GM19468 (cell line): ENCODE data around the gene GNPDA1.
"Not testable (repeated sequence)": the region's sequence is repeated elsewhere in the genome, so short reads cannot be mapped to it uniquely, and the experiment has no call there.

Experiments
- ATAC-seq: cut with Tn5 transposase; IDR thresholded peaks from one replicate; pipeline ENCODE4 v1.9.1; 2021; ENCODE audit warnings: mild to moderate bottlenecking, moderate library complexity, moderate number of reproducible peaks; ENCODE audit not compliant: unreplicated experiment; ENCODE audit errors: extremely low read depth

The GNPDA1 gene

DNA sequence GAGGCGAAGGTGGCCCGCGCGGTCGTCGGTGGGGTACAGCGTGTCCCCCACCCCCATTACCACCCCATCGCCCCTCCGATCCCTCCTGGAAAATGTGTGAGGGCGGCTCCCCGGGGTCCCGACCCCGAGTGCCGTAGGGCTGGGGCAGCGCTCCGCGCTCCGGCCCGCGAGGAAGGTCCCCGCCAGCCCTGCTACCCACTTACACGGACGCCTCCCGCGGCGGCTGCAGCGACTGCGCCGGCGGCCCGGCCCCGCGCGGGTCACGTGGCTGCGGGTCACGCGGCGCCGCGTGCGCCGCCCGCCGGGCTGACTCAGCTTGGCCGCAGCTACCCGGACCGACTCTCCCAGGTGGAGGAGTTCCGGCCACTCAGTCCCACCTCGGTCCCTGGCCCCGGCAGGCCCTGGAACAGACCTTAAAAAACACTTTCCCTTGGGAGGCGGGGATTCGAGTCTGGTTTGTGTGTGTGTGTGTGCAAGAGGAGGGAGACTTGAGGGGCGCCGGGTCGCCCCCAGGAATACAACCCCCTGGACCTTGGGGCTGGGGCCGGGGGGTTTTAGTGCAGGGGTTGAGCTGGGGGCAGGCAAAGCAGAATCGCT lies at the start of gene GNPDA1:
Gene GNPDA1, minus strand, starts transcription at position 236 of the 597 bp plus-strand sequence. CDS start 992 bp downstream, outside the sequence.
- peak; percentile 50 for ATAC-seq

DNA sequence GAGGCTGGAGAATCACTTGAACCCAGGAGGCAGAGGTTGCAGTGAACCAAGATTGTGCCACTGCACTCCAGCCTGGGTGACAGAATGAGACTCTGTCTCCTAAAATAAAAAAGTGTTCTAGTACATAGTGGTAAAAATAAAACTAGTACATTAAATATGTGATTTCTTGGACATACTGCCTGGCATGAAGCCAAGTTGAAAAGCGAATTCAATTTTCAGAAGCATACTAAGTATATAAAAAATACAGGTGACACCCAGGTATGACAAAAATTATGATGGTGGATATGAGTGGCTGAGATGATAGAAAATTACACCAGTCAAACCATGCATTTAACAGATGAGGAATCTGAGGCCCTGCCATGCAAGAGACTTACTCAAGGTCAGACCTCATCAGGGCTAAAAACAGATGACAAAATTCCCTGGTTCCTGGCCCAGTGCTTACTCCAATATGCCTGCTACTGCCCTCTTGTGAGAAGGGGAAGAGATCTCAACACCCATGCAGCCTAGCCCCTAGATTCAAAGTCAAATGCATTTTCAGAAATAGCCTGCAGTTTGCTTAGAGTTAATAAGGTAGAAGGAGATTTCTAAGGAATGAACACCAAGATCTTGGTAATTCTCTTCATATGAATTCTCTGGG lies 46.6 kb upstream of the GNPDA1 start:
- ATAC-seq: no peak

DNA sequence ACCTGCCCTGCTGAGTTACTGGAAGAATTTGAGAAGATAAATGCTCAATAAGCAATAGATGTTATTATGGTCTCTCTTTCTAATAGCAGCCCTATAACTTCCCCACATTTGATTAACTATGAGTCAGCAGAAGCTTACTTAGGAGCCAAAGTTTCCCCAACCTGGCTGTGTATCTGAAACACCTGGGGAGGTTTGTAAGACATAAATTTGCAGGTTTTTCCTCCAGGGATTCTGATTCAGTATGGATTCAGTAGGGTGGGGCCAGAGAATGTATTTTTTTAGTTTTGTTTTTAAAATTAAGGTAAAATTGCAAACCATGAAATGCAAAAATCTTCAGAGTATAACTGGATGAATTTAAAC lies 44.9 kb upstream of the GNPDA1 start:
- no peak for ATAC-seq

DNA sequence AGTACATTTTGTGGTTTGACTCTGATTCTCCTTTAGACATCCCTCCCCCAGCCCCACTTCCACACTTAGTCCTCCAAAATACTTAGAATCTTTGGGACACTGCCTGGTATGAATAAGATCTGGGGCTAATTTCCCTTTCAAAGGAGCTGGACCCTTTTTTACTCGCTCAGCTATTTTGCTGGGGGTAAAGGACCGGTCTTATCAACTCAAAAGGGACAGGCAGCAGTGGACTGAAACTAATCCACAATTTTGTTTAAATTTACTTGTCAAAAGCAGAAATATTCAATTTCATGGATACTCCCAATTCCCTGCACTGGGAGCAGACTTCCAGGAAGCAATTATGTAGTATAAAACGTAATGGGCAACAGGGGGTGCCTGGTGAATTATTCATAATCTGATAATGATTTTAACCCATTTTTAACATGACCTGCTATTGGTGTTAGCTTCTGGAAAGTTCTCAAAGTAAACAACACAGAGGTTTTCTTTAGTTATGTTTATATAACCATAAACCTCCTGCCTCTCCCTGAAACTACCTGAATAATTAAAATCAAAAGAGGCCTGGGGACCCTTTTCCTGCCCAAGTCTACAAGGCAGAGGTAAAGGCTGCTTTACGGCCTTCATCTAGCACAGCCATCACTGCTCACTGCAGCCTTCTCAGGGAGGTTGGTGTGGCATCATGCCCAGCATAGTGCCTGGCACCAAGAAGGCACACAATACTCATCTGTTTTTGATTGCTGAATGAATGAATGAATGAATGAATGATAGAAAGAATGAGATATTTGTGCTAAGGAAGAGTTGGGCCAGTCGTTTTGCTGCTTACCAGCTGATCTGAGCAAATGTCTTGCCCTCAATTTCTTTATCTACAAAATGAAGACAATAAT lies 44.2 kb upstream of the GNPDA1 start:
- no peak for ATAC-seq

DNA sequence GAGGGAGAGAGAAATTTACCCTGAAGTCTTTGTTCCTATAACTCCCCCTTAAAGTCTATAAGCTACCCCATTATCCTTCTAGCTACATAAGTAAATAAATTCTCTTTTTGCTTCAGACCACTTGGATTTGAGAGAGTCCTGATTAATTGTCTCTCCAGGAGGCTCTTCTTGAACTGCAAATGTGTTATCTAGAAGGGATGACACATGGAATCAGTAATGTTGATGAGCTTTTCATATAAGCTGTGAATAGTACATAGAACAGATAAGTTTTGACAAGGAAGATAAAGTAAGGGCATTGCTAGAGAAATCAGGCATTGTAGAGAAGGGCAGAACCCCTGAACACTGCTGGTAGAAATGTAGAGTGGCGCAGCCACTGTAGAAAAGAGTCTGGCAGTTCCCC lies 42.5 kb upstream of the GNPDA1 start:
- no peak for ATAC-seq

DNA sequence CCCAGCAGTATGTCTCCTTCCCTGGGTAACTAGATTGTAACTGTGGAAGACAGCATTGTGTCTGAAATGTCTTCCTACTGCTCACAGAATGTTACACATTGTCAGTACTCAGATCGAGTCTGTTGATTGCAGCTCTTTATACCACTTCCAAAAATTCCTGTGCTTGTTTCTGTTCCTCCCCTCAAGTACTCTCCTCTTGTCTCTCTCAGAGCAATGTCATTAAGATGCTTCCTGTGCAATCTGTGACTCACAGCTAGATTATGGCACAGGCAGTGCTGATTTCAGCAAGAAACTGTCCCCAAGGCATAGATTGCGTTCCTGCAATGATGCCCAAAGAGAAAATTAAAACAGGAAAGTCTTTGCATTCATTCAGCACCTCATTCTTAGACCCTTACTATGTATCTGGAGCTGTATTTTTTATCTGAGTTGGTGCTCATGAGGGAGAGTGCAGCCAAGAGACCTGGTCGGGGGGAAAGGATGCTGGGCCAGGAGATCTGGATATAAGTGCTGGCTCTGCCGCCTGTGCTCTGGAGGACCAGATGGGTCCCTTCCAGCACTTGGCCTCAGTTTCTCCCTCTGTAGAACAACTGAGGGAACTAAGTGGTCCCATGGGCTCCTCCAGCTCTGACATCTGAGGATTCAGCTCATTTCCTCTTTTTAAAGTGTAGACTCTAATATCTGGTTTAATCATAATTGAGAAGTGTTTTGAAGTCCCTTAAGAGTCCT lies 40.8 kb upstream of the GNPDA1 start:
- no peak for ATAC-seq

DNA sequence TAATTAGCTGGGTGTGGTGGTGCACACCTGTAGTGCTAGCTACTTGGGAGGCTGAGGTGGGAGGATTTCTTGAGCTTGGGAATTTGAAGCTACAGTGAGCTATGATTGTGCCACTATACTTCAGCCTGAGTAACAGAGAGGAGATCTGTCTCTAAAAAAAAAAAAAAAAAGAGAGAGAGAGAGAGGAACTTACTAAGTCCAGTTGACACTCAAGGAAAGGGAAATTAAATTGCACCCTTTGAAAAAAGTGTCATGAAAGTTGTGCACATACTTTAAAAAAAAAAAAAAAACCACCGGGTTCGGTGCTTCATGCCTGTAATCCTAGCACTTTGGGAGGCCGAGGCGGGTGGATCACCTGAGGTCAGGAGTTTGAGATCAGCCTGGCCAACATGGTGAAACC lies 39.2 kb upstream of the GNPDA1 start:
- ATAC-seq: not testable (repeated sequence)

DNA sequence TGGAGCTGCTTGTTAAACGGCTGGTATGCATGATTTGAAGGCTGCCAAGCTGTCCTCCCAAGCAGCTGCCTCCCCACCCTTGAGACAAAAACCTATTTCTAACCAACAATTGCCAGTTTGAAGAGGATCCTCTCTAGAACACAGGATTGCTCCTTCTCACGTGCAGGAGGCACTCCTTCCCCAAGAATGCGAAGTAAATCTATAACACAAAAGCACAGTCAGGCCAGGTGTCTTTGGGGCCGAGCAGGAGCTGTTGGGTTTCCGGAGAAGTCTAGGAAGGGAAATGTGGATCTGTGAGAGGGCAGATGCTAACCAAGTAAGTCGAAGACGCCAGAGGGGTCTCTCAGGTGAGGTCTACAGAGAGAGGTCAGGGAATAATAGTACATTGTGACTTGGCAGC lies 35.4 kb upstream of the GNPDA1 start:
- ATAC-seq: no peak

DNA sequence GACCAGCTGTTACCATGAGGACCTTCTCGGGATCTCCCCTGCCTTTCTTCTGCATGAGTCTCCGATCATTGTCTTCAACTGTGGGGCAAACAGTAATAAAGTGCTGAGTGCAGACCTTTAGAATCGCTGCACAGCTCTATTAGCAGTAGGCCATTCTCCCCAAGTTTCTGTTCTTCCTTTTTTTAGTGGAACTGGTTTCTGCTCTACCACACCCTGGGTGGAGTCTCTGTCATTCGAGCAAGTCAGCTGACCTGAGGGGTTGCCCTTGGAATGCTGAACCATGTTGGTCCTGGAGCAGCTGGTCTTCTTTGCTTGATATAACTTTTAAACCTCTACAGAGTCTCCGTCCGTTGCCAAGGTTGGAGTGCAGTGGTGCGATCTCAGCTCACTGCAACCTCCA lies 33.4 kb upstream of the GNPDA1 start:
- no peak for ATAC-seq

DNA sequence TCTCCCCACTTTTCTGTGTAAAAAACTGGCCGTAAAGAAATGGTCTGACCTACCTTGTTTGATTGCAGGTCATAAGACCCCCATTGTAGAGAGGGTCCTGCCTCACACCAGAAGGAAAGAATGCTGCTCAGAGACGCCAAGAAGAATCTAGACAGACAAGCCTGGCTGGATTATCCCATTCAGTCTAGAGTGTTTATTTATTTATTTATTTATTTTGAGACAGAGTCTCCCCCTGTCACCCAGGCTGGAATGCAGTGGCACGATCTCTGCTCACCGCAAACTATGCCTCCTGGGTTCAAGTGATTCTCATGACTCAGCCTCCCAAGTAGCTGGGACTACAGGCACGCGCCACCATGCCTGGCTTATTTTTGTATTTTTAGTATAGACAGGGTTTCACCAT lies 28.1 kb upstream of the GNPDA1 start:
- not testable (repeated sequence) for ATAC-seq

DNA sequence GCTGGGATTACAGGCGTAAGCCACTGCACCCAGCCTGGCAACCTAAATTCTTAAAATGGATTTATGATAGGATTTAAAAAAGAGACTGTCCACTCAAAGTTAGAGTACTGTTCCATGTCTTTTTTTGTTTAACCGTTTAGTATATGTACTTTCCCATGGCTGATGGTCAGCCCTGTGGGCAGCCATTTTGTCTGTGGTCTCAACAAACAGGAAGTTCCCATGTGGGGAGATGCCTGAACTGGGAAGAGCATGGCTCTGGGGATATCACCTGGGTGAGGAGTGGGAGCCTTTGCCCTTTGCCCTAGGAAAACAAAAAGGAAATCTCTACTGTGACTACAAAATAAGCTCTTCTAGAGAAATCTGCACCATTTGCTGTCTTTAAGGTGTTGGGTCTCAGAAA lies 27.5 kb upstream of the GNPDA1 start:
- ATAC-seq: no peak

DNA sequence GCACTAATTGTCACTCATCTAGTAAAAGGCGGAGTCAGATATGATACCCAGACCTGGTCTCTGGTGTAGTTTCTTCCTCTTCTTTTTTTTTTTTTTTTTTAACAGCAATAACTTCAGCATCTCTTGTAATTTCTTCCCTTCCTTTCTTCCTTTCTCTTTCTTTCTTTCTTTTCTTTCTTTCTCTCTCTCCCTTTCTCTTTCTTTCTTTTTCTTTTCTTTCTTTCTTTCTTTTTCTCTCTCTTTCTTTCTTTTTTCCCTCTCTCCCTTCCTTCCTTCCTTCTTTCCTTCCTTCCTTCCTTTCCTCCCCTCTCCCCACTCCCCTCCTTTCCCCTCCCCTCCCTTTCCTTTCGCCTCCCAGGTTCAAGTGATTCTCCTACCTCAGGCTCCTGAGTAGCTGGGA lies 25.9 kb upstream of the GNPDA1 start:
- no peak for ATAC-seq

DNA sequence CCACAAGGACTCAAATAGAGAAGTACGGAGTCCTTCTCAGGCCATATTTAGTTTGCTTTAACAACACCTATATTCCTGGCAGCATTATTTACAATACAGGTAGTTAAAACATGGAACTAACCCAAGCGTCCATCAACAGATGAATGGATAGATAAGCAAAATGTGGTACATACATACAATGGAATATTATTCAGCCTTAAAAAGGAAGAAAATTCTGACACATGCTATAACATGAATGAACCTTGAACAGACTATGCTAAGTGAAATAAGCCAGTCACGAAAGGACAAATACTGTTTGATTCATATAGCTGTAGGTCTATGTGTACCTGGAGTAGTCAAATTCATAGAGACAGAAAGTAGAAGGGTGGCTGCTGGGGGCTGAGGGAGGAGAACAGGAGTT lies 24.8 kb upstream of the GNPDA1 start:
- not testable (repeated sequence) for ATAC-seq

DNA sequence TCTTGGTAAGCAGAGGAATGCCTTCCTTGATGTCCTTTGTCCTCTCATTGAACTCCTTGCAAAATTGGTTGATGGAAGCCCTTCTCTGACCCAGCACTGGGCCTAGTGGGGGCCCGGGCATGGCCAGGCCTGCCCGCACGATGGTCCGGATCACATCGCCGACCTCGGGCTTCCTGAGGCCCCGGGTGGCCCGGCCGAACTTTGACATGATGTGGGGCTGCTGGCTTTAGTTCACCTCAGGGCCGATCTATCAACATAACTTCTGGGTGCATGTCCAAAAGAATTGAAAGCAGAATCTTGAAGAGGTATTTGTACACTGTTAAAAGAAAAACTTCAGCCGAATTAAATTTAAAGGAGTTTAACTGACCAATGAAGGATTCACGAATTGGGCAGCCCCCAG lies 24.1 kb upstream of the GNPDA1 start:
- ATAC-seq: no peak

DNA sequence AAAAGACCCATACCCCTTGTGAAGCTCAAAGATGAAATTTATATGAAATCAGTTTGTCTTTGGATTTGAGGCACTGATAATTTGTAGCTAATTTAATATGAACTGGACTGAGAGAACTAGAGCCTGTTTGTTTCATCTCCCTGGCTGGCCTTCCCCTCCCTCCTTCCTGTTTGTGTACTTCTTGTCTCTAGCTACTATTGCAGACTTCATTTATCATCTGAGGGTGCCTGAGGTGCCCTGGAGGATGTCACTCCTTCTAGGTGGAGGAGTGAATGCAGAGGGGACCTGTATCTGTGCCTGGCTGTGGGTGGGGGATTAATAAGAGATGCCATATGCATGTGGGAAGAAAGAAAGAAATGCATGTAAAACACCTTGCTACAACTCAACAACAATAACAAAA lies 22.2 kb upstream of the GNPDA1 start:
- no peak for ATAC-seq

DNA sequence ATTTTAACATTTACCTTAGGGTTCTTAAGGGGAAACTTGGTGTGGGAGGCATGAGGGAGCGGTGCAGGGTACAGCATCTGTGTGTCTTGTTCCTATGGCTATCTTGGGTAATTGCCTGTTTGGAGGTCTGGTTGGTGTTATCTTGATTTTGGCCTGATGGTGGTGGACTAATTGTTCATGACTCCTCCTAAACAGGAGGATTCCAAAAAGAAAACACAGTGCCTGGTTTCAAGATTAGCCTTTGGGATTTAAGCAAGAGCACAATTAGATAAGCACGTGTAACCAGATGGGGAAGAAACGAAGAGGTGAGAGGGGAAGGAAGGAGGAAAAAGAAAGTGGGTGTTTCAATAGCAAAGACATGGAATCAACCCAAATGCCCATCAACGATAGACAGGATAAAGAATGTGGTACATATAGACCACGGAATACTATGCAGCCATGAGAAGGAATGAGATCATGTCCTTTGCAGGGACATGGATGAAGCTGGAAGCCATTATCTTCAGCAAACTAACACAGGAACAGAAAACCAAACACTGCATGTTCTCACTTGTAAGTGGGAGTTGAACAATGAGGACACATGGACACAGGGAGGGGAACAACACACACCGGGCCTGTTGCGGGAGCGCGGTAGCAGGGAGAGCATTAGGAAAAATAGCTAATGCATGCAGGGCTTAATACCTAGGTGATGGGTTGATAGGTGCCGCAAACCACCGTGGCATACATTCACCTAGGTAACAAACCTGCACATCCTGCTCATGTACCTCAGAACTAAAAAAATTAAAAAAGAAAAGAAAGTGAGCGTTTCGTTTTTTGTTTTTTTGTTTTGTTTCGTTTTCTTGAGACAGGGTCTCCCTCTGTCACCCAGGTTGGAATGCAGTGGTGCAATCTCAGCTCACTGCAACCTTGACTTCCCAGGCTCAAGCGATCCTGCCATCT lies 21.1 kb upstream of the GNPDA1 start:
- not testable (repeated sequence) for ATAC-seq

DNA sequence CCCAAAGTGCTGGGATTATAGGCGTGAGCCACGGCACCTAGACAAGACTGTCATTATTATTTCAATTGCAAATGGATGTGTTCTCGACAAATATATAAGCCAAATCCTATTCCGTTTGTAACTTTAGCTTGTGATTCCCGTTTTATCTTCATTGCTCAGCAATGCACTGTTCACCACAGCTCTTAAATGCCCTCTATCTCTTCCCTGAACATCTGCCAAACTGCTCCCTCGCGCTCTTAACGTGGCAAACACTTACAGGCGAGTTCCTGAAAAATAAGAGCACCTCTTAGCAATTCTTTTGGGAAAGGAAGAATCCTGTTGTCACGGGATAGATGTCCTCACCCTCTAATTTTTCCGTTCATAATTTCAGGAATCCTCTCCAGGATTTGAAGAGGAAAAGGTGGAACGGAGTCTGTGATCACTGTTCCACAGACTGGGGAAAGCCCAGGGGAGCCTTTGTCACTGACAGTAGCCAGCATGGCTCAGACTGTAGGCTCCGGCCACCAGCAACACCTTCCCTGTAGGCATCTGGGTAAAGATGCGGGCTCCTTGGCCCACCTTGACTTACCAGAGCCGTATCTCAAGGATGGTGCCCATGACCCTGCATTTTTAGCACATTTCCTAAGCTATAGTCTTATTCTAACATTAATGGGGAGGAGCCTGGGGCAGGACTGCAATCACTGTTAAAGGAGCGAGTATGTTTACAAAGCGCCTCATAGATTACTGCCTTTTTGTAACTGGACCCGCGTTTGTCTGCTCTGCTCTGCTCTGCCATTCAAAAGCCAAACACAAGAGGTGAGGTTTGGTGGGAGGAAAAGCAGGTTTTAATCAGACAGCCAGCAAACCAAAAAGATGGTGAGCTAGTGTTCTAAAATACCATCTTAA lies 20.2 kb upstream of the GNPDA1 start:
- ATAC-seq: no peak

DNA sequence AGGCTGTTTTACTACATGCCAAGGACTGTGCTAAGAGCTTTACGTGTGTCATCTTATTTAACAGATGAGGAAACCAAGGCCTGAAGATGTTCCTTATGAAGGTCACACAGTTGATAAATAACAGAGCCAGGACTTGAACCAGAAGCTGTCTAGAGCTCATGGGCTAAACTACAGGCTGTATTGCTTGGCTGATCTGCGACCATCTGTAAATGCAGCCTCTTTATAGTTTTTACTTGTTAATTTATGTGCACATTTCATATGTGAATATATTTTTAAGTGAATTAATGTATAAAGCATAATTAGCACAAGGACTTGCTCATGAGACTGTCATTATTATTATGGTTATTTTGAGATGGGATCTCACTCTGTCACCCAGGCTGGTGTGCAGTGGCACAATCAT lies 19.3 kb upstream of the GNPDA1 start:
- ATAC-seq: no peak

DNA sequence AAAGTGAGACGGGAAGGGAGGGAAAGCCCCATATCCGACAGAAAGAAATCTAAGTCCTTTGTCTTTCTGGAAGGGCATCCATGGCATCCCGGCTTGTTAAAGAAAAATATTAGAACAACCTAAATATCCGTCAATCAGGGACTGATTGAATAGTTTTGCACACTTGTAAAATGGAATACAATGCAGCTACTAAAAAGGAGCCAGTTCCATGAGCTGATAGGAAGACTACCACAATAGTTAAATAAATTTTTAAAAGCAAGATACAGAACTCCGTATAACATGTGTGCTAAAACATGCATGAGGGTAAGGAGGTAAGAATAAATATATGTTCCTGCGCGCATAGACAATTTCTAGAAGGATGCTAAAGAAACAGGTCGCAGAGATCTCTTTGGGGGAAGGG lies 12.8 kb upstream of the GNPDA1 start:
- no peak for ATAC-seq
